ENCODE measurements around the gene WNT1.

WNT1 gene

GRCh38 chr12:49008943-49009342 lies 30.8 kb downstream of the WNT1 start:
- Histone ChIP-seq H3K79me2 (ENCODE audit: insufficient read depth, low read length) (no peaks in the 10 kb centered on the region), H3F3A (ENCODE audit: insufficient read depth, low read length) (no peaks in the 10 kb centered on the region), H3K27ac (ENCODE audit: low read depth, low read length, poor library complexity, severe bottlenecking) (no peak overlapping the region), H4K20me1 (ENCODE audit: insufficient read depth, low read length) (no peaks in the 10 kb centered on the region), H3K9ac (ENCODE audit: low read length) (no peak overlapping the region), H3K4me1 (ENCODE audit: insufficient read depth, low read length, severe bottlenecking) (peaks cover 6% of the 10 kb centered on the region), H3K27me3 (ENCODE audit: insufficient read depth, low read length) (no peaks in the 10 kb centered on the region), H3K9me3 (ENCODE audit: low read length) (no peaks in the 10 kb centered on the region), H3K36me3 (ENCODE audit: insufficient read depth, low read length) (peaks cover 53% of the 10 kb centered on the region), H3K9me2 (ENCODE audit: low read depth, low read length) (no peaks in the 10 kb centered on the region), H2AFZ (ENCODE audit: low read length) (no peak overlapping the region), H3K4me2 (ENCODE audit: low read length) (no peak overlapping the region), H3K4me3 (ENCODE audit: low read depth, low read length, poor library complexity, severe bottlenecking) (no peak overlapping the region)
- TF ChIP-seq EZH2 (IDR thresholded peaks at IDR 0.05; ENCODE audit: borderline replicate concordance, low read length) (no peak), CTCF (IDR thresholded peaks at IDR 0.05; ENCODE audit: low read length) (no peak)

- H3K9me2 ChIP-seq (ENCODE audit: low read depth, low read length) = no peaks in the 10 kb centered on the region
- H3F3A ChIP-seq (ENCODE audit: insufficient read depth, low read length) = no peaks in the 10 kb centered on the region
- H3K36me3 ChIP-seq (ENCODE audit: insufficient read depth, low read length) = peaks cover 44% of the 10 kb centered on the region
- H3K4me3 ChIP-seq (ENCODE audit: low read depth, low read length, poor library complexity, severe bottlenecking) = no peak overlapping the region
- no peaks in the 10 kb centered on the region for H4K20me1 ChIP-seq (ENCODE audit: insufficient read depth, low read length)
- H3K27ac ChIP-seq (ENCODE audit: low read depth, low read length, poor library complexity, severe bottlenecking) = no peak overlapping the region
- H3K79me2 ChIP-seq (ENCODE audit: insufficient read depth, low read length) = no peaks in the 10 kb centered on the region
- peaks cover 6% of the 10 kb centered on the region for H3K4me1 ChIP-seq (ENCODE audit: insufficient read depth, low read length, severe bottlenecking)
- no peaks in the 10 kb centered on the region for H3K27me3 ChIP-seq (ENCODE audit: insufficient read depth, low read length)
- no peak overlapping the region for H2AFZ ChIP-seq (ENCODE audit: low read length)
- H3K4me2 ChIP-seq (ENCODE audit: low read length) = no peak overlapping the region
- TF ChIP-seq EZH2 (IDR thresholded peaks at IDR 0.05; ENCODE audit: borderline replicate concordance, low read length) = no peak
- no peak for TF ChIP-seq CTCF (IDR thresholded peaks at IDR 0.05; ENCODE audit: low read length)
- no peaks in the 10 kb centered on the region for H3K9me3 ChIP-seq (ENCODE audit: low read length)
- H3K9ac ChIP-seq (ENCODE audit: low read length) = no peak overlapping the region
Measured at GRCh38 chr12:49010092-49010668, 32.1 kb downstream of the WNT1 start.

- Histone ChIP-seq H3K4me2 (ENCODE audit: low read length) (no peak overlapping the region), H3K79me2 (ENCODE audit: insufficient read depth, low read length) (no peaks in the 10 kb centered on the region), H3K27me3 (ENCODE audit: insufficient read depth, low read length) (no peaks in the 10 kb centered on the region), H3K27ac (ENCODE audit: low read depth, low read length, poor library complexity, severe bottlenecking) (no peak overlapping the region), H3K9me2 (ENCODE audit: low read depth, low read length) (no peaks in the 10 kb centered on the region), H3K4me3 (ENCODE audit: low read depth, low read length, poor library complexity, severe bottlenecking) (no peak overlapping the region), H3K36me3 (ENCODE audit: insufficient read depth, low read length) (peaks cover 40% of the 10 kb centered on the region), H3F3A (ENCODE audit: insufficient read depth, low read length) (no peaks in the 10 kb centered on the region), H3K9ac (ENCODE audit: low read length) (no peak overlapping the region), H3K9me3 (ENCODE audit: low read length) (no peaks in the 10 kb centered on the region), H4K20me1 (ENCODE audit: insufficient read depth, low read length) (no peaks in the 10 kb centered on the region), H3K4me1 (ENCODE audit: insufficient read depth, low read length, severe bottlenecking) (peaks cover 12% of the 10 kb centered on the region), H2AFZ (ENCODE audit: low read length) (no peak overlapping the region)
- TF ChIP-seq EZH2 (IDR thresholded peaks at IDR 0.05; ENCODE audit: borderline replicate concordance, low read length) = no peak
- TF ChIP-seq CTCF (IDR thresholded peaks at IDR 0.05; ENCODE audit: low read length) = no peak
Measured at GRCh38 chr12:49012739-49013138, 34.6 kb downstream of the WNT1 start.
